NB4 (cell line): Measurements from ENCODE around the gene PCDHGA8.

ENCODE experiments used
- CTCF ChIP-seq: IDR thresholded peaks from one replicate; pipeline ENCODE4 v1.5.1; 2012; ENCODE audit warnings: low read depth, low read length
- MYC ChIP-seq: IDR thresholded peaks from 2 replicates; pipeline ENCODE4 v1.6.1; 2011; ENCODE audit warnings: low read depth, low read length
- POLR2A ChIP-seq: IDR thresholded peaks from 2 replicates; pipeline ENCODE4 v1.6.1; 2011; ENCODE audit warnings: mild to moderate bottlenecking; ENCODE audit not compliant: insufficient read length; ENCODE audit errors: extremely low read depth

GRCh38 chr5:141439411-141440141 is 47.1 kb downstream of the PCDHGA8 start:
- no peak for TF ChIP-seq CTCF
- no peak for TF ChIP-seq POLR2A
- no peak for TF ChIP-seq MYC
